WTC11 (cell line): ENCODE measurements around the gene OR51E1. TPM values are rescaled to one million over a fixed set of nuclear protein-coding genes. Genes with fewer than 3 reads are reported as not detected.

Experiments
- ATAC-seq: fragments of 200-7000 bp; cut with Tn5 transposase; 2 replicates; pipeline ENCODE4 v1.10.0; 2021; ENCODE audit warnings: mild to moderate bottlenecking, moderate library complexity
- CTCF ChIA-PET: fragments of 300-600 bp; sonication (Branson Sonifier 250); formaldehyde crosslinking; loops from one replicate; lab custom pipeline; 2021; ENCODE audit warnings: antibody characterized with exemption; lab: Charles Lee
- POLR2A ChIA-PET: fragments of 350-600 bp; sonication (Branson Sonifier 250); formaldehyde crosslinking; loops from one replicate; lab custom pipeline; 2021; ENCODE audit warnings: antibody characterized with exemption; lab: Charles Lee
- DNase-seq: peaks from one replicate; pipeline ENCODE4 v3.0.0; 2021; ENCODE audit warnings: low spot score
- H3K27ac Mint-ChIP-seq: 2 replicates; pipeline ENCODE4 v1.8.0; 2021; ENCODE audit warnings: mixed read lengths
- H3K27me3 Mint-ChIP-seq: 2 replicates; pipeline ENCODE4 v1.8.0; 2021; ENCODE audit warnings: low read depth, mild to moderate bottlenecking, moderate library complexity, mixed read lengths
- H3K36me3 Mint-ChIP-seq: 2 replicates; pipeline ENCODE4 v1.8.0; 2021; ENCODE audit warnings: mixed read lengths
- H3K4me1 Mint-ChIP-seq: 2 replicates; pipeline ENCODE4 v1.8.0; 2022; ENCODE audit warnings: mixed read lengths
- H3K4me3 Mint-ChIP-seq: 2 replicates; pipeline ENCODE4 v1.8.0; 2021; ENCODE audit warnings: mild to moderate bottlenecking, moderate library complexity, mixed read lengths
- H3K9me3 Mint-ChIP-seq: 2 replicates; pipeline ENCODE4 v1.8.0; 2021; ENCODE audit warnings: mixed read lengths
- ATF1 ChIP-seq: sonication (generic); formaldehyde crosslinking; IDR thresholded peaks from 2 replicates; pipeline ENCODE4 v1.8.1; 2023; ENCODE audit warnings: mild to moderate bottlenecking, moderate library complexity, missing genetic modification reagents
- CBFB ChIP-seq: sonication (generic); formaldehyde crosslinking; IDR thresholded peaks from 2 replicates; pipeline ENCODE4 v1.8.1; 2022; ENCODE audit warnings: mild to moderate bottlenecking, low read depth, missing genetic modification reagents
- NFE2L1 ChIP-seq: sonication (generic); formaldehyde crosslinking; IDR thresholded peaks from 2 replicates; pipeline ENCODE4 v1.8.1; 2023; ENCODE audit warnings: missing genetic modification reagents
- NFYB ChIP-seq: sonication (generic); formaldehyde crosslinking; conservative IDR thresholded peaks from 2 replicates; pipeline ENCODE4 v1.8.0; 2022; ENCODE audit warnings: low read depth, missing genetic modification reagents
- NR1H2 ChIP-seq: sonication (generic); formaldehyde crosslinking; IDR thresholded peaks from 2 replicates; pipeline ENCODE4 v1.9.0; 2021; ENCODE audit warnings: mild to moderate bottlenecking, moderate library complexity, missing genetic modification reagents
- PRRX2 ChIP-seq: fragments of 250-450 bp; sonication (Bioruptor Pico); IDR thresholded peaks from 2 replicates; pipeline ENCODE4 v1.8.0; 2021; ENCODE audit warnings: mild to moderate bottlenecking
- RELA ChIP-seq: sonication (generic); formaldehyde crosslinking; IDR thresholded peaks from 2 replicates; pipeline ENCODE4 v1.8.1; 2022; ENCODE audit warnings: missing genetic modification reagents, mild to moderate bottlenecking, borderline replicate concordance
- SP1 ChIP-seq: sonication (generic); formaldehyde crosslinking; conservative IDR thresholded peaks from 2 replicates; pipeline ENCODE4 v1.8.1; 2022; ENCODE audit warnings: missing genetic modification reagents
- TCF7 ChIP-seq: sonication (generic); formaldehyde crosslinking; IDR thresholded peaks from 2 replicates; pipeline ENCODE4 v1.8.0; 2022; ENCODE audit warnings: mild to moderate bottlenecking, low read depth, missing genetic modification reagents, moderate library complexity
- TP53 ChIP-seq: sonication (generic); formaldehyde crosslinking; IDR thresholded peaks from 2 replicates; pipeline ENCODE4 v1.8.1; 2023; ENCODE audit warnings: mild to moderate bottlenecking, missing genetic modification reagents
- ZNF263 ChIP-seq: sonication (generic); formaldehyde crosslinking; IDR thresholded peaks from 2 replicates; pipeline ENCODE4 v1.8.1; 2022; ENCODE audit warnings: low read depth, mild to moderate bottlenecking, moderate library complexity, missing genetic modification reagents
- ZNF317 ChIP-seq: sonication (generic); formaldehyde crosslinking; IDR thresholded peaks from 2 replicates; pipeline ENCODE4 v1.8.1; 2023; ENCODE audit warnings: low read depth, mild to moderate bottlenecking, moderate library complexity, missing genetic modification reagents, borderline replicate concordance
- ZNF416 ChIP-seq: fragments of 250-450 bp; sonication (Bioruptor Pico); IDR thresholded peaks from 2 replicates; pipeline ENCODE4 v1.9.0; 2021; ENCODE audit warnings: mild to moderate bottlenecking, inconsistent platforms
- total RNA-seq: library from RNA; stranded (reverse); gene quantifications from 3 replicates; pipeline ENCODE4 v1.2.3, GENCODE V29; 2021
- TF ChIP-seq, protein P1 (sequence below): fragments of 250-450 bp; sonication (Bioruptor Pico); IDR thresholded peaks from 2 replicates; pipeline ENCODE4 v1.9.0; 2021; ENCODE audit warnings: mild to moderate bottlenecking
- TF ChIP-seq, protein P2 (sequence below): sonication (generic); formaldehyde crosslinking; IDR thresholded peaks from 2 replicates; pipeline ENCODE4 v1.8.0; 2022; ENCODE audit warnings: mild to moderate bottlenecking, missing genetic modification reagents
- TF ChIP-seq, protein P3 (sequence below): sonication (generic); formaldehyde crosslinking; conservative IDR thresholded peaks from 2 replicates; pipeline ENCODE4 v1.8.1; 2022; ENCODE audit warnings: mild to moderate bottlenecking, missing genetic modification reagents

The OR51E1 gene
- total RNA-seq, 1 experiment from 2014 or later: not detected

DNA sequence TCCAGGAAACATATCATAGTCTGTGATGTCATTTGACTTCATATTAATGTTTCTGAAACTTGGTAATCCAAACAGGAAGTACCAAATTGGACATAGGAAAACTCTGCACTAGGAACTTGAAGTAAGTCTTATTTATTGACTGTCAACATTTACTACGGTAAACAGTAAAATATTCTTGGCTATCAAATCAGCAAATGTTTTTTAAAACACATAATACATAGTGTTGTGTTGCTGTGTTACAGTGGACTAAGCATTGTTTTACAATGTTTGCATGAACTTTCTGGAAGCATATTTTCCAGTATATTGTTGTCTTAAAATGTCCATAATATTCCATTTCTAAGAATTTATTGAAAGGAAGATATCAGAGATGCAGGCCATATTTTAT is 56.6 kb downstream of the OR51E1 start:
- no peak overlapping the region for H3K4me3 Mint-ChIP-seq
- ATAC-seq: no peak
- POLR2A ChIA-PET: no interaction called here
- no peaks in the 10 kb centered on the region for H3K27me3 Mint-ChIP-seq
- DNase-seq: no peak
- H3K9me3 Mint-ChIP-seq: no peaks in the 10 kb centered on the region
- TF ChIP-seq, protein P1, sequence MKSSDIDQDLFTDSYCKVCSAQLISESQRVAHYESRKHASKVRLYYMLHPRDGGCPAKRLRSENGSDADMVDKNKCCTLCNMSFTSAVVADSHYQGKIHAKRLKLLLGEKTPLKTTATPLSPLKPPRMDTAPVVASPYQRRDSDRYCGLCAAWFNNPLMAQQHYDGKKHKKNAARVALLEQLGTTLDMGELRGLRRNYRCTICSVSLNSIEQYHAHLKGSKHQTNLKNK (CRISPR knock-in tag): no peak
- TF ChIP-seq ZNF416 (CRISPR knock-in tag) (no peak), CBFB (CRISPR knock-in tag) (no peak), SP1 (no peak), TCF7 (CRISPR knock-in tag) (no peak), ATF1 (no peak), NFYB (CRISPR knock-in tag) (no peak), NFE2L1 (CRISPR knock-in tag) (no peak), TP53 (no peak), NR1H2 (no peak)
- TF ChIP-seq, all 79 proteins: peak for 0
- CTCF ChIA-PET: no interaction called here
- Mint-ChIP-seq H3K4me1 (peaks cover 27% of the 10 kb centered on the region), H3K27ac (no peak overlapping the region), H3K36me3 (no peaks in the 10 kb centered on the region)

DNA sequence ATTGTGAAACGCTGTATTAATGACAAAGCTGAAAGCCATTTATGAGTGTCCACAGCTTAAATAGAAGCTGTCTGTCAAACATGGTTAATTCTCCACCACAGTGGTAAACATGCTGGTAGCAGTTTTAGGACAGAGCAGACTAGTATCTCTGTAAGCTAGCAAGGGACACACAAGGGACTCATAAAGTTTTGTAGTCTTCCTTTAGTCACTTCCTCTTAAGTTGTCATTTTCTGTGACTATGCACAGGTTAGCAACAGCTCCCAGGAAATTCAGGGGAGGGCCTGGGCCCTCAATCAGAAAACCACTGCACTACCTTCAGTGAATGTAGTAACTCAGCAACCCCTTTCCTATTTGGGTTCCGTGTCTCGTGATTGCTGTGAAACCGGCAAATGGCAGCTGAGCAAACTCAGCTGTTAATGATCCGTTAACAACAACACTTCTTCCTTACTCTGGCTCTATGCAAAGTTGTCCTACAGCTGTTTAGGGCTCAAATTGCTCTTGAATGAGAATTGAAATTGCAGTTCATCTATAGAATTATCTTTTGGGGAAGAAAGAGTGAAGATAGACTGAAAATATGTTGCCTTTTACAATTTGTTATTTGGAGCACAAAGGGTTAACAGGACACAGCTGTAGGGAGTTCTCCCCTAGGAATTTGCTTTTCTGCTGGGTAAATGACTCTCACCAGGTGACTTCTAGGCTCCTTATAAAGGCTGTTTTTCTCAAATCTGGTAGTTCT is 60.4 kb downstream of the OR51E1 start, which contains the start of gene MMP26:
MMP26 (plus strand) TSS at position 731 of the 736 bp plus-strand sequence.
- ATAC-seq (peak; percentile 88), DNase-seq (peak; percentile 14)
- peak within 1 kb of the TSS; percentile 95 for H3K27ac Mint-ChIP-seq
- TF ChIP-seq, protein P2, sequence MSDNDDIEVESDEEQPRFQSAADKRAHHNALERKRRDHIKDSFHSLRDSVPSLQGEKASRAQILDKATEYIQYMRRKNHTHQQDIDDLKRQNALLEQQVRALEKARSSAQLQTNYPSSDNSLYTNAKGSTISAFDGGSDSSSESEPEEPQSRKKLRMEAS (CRISPR knock-in tag): 0 out of 2 replicates have a peak, but pooled peaks have one; percentile 19
- TF ChIP-seq, protein P3, sequence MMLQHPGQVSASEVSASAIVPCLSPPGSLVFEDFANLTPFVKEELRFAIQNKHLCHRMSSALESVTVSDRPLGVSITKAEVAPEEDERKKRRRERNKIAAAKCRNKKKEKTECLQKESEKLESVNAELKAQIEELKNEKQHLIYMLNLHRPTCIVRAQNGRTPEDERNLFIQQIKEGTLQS (CRISPR knock-in tag): no peak
- peaks cover 29% of the 10 kb centered on the region for H3K4me1 Mint-ChIP-seq
- peak within 1 kb of the TSS; percentile 57 for H3K4me3 Mint-ChIP-seq
- ChIA-PET CTCF (interaction anchor here (1.7 to 3.2 kb wide), 2 partner anchors 18 to 67 kb away, joined by 8 to 16 read pairs; partner anchors contain the start of gene OR51D1), POLR2A (no interaction called here)
- no peaks in the 10 kb centered on the region for H3K27me3 Mint-ChIP-seq
- H3K36me3 Mint-ChIP-seq: no peaks in the 10 kb centered on the region
- 0 out of 2 replicates have a peak, but pooled peaks cover 3% of the 10 kb centered on the region for H3K9me3 Mint-ChIP-seq

DNA sequence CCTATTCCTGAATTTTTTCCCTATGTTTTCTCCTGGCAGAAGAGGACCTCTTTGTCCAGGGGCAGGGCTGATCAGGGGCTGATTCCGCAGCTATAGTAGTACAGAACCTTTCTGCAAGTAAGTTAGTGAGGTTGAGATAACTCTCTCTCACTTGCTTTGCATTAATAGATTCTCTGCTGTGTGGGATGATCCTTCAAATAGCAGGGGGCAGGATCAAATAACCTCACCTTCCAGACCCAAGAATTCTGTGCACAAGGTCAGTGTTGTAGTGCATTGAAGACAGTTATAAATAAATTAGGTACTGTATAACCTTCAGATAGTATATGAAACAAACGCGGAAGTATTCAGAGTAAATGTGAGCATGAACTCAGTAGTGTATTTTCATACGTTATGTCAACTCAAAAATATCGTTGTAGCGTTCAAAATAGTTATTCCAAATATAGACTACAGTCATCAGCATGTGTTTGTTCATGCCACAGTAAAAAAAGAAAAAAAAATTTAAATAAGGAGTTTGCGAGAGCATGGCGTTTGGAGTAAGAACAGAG is 61.1 kb downstream of the OR51E1 start:
- POLR2A ChIA-PET: no interaction called here
- H3K36me3 Mint-ChIP-seq: no peaks in the 10 kb centered on the region
- TF ChIP-seq ZNF317 (CRISPR knock-in tag): no peak
- TF ChIP-seq ZNF263 (CRISPR knock-in tag): no peak
- TF ChIP-seq NFE2L1 (CRISPR knock-in tag): no peak
- no peak for TF ChIP-seq TP53
- no peak for TF ChIP-seq RELA (CRISPR knock-in tag)
- no peak for TF ChIP-seq PRRX2 (CRISPR knock-in tag)
- H3K27me3 Mint-ChIP-seq: no peaks in the 10 kb centered on the region
- H3K27ac Mint-ChIP-seq: peak overlapping the region; percentile 95
- peak overlapping the region; percentile 57 for H3K4me3 Mint-ChIP-seq
- CTCF ChIA-PET: interaction anchor here (1.0 to 3.2 kb wide), 3 partner anchors 13 to 68 kb away, joined by 3 to 16 read pairs (median 8); partner anchors contain the start of gene OR51D1
- ATAC-seq: peak; percentile 59
- no peak for DNase-seq
- H3K9me3 Mint-ChIP-seq: 0 out of 2 replicates have a peak, but pooled peaks cover 3% of the 10 kb centered on the region
- peaks cover 29% of the 10 kb centered on the region for H3K4me1 Mint-ChIP-seq

Other genes with a start within 250 kb of the OR51E1 start
- gene OR52K2, start 194.7 kb upstream of the OR51E1 start, total RNA-seq: not detected in 3 replicates
- gene OR52K1, start 161.3 kb upstream of the OR51E1 start, total RNA-seq: 0.05 to 0.07 TPM in 2 of 3 replicates, not detected in the other
- gene OR52M1, start 98.8 kb upstream of the OR51E1 start, total RNA-seq: not detected in 3 replicates
- not detected in 3 replicates for gene OR52I2, start 62.2 kb upstream of the OR51E1 start, total RNA-seq
- gene OR52I1, start 49.9 kb upstream of the OR51E1 start, total RNA-seq: not detected in 3 replicates
- 8.2 to 10.7 TPM (median 8.7 TPM) in 3 replicates for gene TRIM68, start 35.8 kb upstream of the OR51E1 start, total RNA-seq
- not detected in 3 replicates for gene OR51D1, start 6.5 kb upstream of the OR51E1 start, total RNA-seq
- gene OR51E2, start 53.9 kb downstream of the OR51E1 start, total RNA-seq: not detected in 3 replicates
- not detected in 3 replicates for gene MMP26, start 60.8 kb downstream of the OR51E1 start, total RNA-seq
- gene OR51F1, start 126.0 kb downstream of the OR51E1 start, total RNA-seq: not detected in 3 replicates
- gene OR52R1, start 160.4 kb downstream of the OR51E1 start, total RNA-seq: not detected in 3 replicates
- not detected in 3 replicates for gene OR51F2, start 177.3 kb downstream of the OR51E1 start, total RNA-seq
- not detected in 3 replicates for gene OR51S1, start 205.2 kb downstream of the OR51E1 start, total RNA-seq
- not detected in 3 replicates for gene OR51T1, start 237.9 kb downstream of the OR51E1 start, total RNA-seq